Measurements from ENCODE around the gene PTCH2. TPM values are rescaled to one million over a fixed set of nuclear protein-coding genes. Genes with fewer than 3 reads are reported as not detected.

The PTCH2 gene
- total and polyA plus RNA-seq, 2 of the 13 experiments (the other 11 are each of a cell fraction or from before 2014, with no cell fraction given) = 0.60 to 1.5 TPM

- TF ChIP-seq, protein P1, sequence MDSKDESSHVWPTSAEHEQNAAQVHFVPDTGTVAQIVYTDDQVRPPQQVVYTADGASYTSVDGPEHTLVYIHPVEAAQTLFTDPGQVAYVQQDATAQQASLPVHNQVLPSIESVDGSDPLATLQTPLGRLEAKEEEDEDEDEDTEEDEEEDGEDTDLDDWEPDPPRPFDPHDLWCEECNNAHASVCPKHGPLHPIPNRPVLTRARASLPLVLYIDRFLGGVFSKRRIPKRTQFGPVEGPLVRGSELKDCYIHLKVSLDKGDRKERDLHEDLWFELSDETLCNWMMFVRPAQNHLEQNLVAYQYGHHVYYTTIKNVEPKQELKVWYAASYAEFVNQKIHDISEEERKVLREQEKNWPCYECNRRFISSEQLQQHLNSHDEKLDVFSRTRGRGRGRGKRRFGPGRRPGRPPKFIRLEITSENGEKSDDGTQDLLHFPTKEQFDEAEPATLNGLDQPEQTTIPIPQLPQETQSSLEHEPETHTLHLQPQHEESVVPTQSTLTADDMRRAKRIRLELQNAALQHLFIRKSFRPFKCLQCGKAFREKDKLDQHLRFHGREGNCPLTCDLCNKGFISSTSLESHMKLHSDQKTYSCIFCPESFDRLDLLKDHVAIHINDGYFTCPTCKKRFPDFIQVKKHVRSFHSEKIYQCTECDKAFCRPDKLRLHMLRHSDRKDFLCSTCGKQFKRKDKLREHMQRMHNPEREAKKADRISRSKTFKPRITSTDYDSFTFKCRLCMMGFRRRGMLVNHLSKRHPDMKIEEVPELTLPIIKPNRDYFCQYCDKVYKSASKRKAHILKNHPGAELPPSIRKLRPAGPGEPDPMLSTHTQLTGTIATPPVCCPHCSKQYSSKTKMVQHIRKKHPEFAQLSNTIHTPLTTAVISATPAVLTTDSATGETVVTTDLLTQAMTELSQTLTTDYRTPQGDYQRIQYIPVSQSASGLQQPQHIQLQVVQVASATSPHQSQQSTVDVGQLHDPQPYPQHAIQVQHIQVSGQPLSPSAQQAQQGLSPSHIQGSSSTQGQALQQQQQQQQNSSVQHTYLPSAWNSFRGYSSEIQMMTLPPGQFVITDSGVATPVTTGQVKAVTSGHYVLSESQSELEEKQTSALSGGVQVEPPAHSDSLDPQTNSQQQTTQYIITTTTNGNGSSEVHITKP (CRISPR knock-in tag; IDR thresholded peaks at IDR 0.05; ENCODE audit: low read depth) = no peak
- no peak; the same call in 1 of the 2 replicates for TF ChIP-seq ZNF121 (CRISPR knock-in tag; IDR thresholded peaks at IDR 0.05)
- no peak for TF ChIP-seq SIX1 (CRISPR knock-in tag; IDR thresholded peaks at IDR 0.05; ENCODE audit: borderline replicate concordance)
- TF ChIP-seq ZNF550 (CRISPR knock-in tag; IDR thresholded peaks at IDR 0.05; ENCODE audit: borderline replicate concordance) = 0 out of 2 replicates have a peak, but pooled peaks have one; percentile 53
- TF ChIP-seq RFX5 (IDR thresholded peaks at IDR 0.05; ENCODE audit: low read depth, low read length) = no peak
- TF ChIP-seq, protein P2, sequence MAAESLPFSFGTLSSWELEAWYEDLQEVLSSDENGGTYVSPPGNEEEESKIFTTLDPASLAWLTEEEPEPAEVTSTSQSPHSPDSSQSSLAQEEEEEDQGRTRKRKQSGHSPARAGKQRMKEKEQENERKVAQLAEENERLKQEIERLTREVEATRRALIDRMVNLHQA (CRISPR knock-in tag; IDR thresholded peaks at IDR 0.05) = no peak
- no peak for TF ChIP-seq PAF1 (CRISPR knock-in tag; IDR thresholded peaks at IDR 0.05)
- TF ChIP-seq SP5 (CRISPR knock-in tag; IDR thresholded peaks at IDR 0.05; ENCODE audit: borderline replicate concordance, low read depth) = no peak
- 0 out of 2 replicates have a peak, but pooled peaks have one; percentile 43 for TF ChIP-seq ZNF136 (CRISPR knock-in tag; IDR thresholded peaks at IDR 0.05; ENCODE audit: low read depth)
- TF ChIP-seq PHF5A (CRISPR knock-in tag; IDR thresholded peaks at IDR 0.05; ENCODE audit: low read depth, unreplicated experiment) = no peak
- TF ChIP-seq PHB2 (IDR thresholded peaks at IDR 0.05; ENCODE audit: partially characterized antibody) = no peak
- TF ChIP-seq ZNF225 (CRISPR knock-in tag; IDR thresholded peaks at IDR 0.05) = peak; percentile 84
- no peak for TF ChIP-seq MIER3 (CRISPR knock-in tag; IDR thresholded peaks at IDR 0.05; ENCODE audit: borderline replicate concordance)
- no peak for TF ChIP-seq ZNF672 (CRISPR knock-in tag; IDR thresholded peaks at IDR 0.05)
- peak; percentile 82; the same call in 1 of the 2 replicates for TF ChIP-seq HES4 (CRISPR knock-in tag; IDR thresholded peaks at IDR 0.05; ENCODE audit: borderline replicate concordance)
- no peak for TF ChIP-seq EEA1 (CRISPR knock-in tag; IDR thresholded peaks at IDR 0.05; ENCODE audit: borderline replicate concordance)
- 0 out of 2 replicates have a peak, but pooled peaks have one; percentile 11 for TF ChIP-seq ISL2 (CRISPR knock-in tag; IDR thresholded peaks at IDR 0.05)
- TF ChIP-seq ZNF570 (CRISPR knock-in tag; IDR thresholded peaks at IDR 0.05; ENCODE audit: borderline replicate concordance) = no peak
- TF ChIP-seq, protein P3, sequence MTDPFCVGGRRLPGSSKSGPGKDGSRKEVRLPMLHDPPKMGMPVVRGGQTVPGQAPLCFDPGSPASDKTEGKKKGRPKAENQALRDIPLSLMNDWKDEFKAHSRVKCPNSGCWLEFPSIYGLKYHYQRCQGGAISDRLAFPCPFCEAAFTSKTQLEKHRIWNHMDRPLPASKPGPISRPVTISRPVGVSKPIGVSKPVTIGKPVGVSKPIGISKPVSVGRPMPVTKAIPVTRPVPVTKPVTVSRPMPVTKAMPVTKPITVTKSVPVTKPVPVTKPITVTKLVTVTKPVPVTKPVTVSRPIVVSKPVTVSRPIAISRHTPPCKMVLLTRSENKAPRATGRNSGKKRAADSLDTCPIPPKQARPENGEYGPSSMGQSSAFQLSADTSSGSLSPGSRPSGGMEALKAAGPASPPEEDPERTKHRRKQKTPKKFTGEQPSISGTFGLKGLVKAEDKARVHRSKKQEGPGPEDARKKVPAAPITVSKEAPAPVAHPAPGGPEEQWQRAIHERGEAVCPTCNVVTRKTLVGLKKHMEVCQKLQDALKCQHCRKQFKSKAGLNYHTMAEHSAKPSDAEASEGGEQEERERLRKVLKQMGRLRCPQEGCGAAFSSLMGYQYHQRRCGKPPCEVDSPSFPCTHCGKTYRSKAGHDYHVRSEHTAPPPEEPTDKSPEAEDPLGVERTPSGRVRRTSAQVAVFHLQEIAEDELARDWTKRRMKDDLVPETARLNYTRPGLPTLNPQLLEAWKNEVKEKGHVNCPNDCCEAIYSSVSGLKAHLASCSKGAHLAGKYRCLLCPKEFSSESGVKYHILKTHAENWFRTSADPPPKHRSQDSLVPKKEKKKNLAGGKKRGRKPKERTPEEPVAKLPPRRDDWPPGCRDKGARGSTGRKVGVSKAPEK (CRISPR knock-in tag; IDR thresholded peaks at IDR 0.05; ENCODE audit: borderline replicate concordance) = no peak
- no peak for TF ChIP-seq ONECUT2 (CRISPR knock-in tag; IDR thresholded peaks at IDR 0.05)
- no peak for TF ChIP-seq HCFC1 (IDR thresholded peaks at IDR 0.05; ENCODE audit: low read depth, low read length)
- TF ChIP-seq ZNF746 (CRISPR knock-in tag; IDR thresholded peaks at IDR 0.05) = no peak; the same call in 1 of the 2 replicates
- no peak for TF ChIP-seq ZNF124 (CRISPR knock-in tag; IDR thresholded peaks at IDR 0.05)
- no peak for TF ChIP-seq ZMYM2 (CRISPR knock-in tag; IDR thresholded peaks at IDR 0.05)
These were observed 58.7 kb downstream of the PTCH2 start (continued) for GRCh38 chr1:44784094-44785028.

All from HepG2 (cell line).